ENCODE results near the gene PLCB1.

Gene PLCB1

GRCh38 chr20:8150591-8150990, 18.5 kb downstream of the PLCB1 start:
- no peak for TF ChIP-seq CTCF (IDR thresholded peaks at IDR 0.05; ENCODE audit: low read depth, low read length)
- H3K4me3 ChIP-seq (replicated peaks in 1 of 2; ENCODE audit: low read depth in 2 of 2, low read length in 2 of 2): no peak overlapping the region
- peak in 1 of 2 donors; percentile 46 for DNase-seq (ENCODE audit: low read depth in 2 of 2)

- no peak overlapping the region for H3K4me3 ChIP-seq (replicated peaks in 1 of 2; ENCODE audit: low read depth in 2 of 2, low read length in 2 of 2)
- TF ChIP-seq CTCF (IDR thresholded peaks at IDR 0.05; ENCODE audit: low read depth, low read length): no peak
- DNase-seq (ENCODE audit: low read depth in 2 of 2): peak; percentile 43 to 46
These were observed 19.3 kb downstream of the PLCB1 start for GRCh38 chr20:8151372-8151771.

- DNase-seq (ENCODE audit: low read depth in 2 of 2): peak; percentile 63 to 76
- no peak overlapping the region for H3K4me3 ChIP-seq (replicated peaks in 1 of 2; ENCODE audit: low read depth in 2 of 2, low read length in 2 of 2)
- no peak for TF ChIP-seq CTCF (IDR thresholded peaks at IDR 0.05; ENCODE audit: low read depth, low read length)
These were observed 20.1 kb downstream of the PLCB1 start for GRCh38 chr20:8152183-8152582.

- TF ChIP-seq CTCF (IDR thresholded peaks at IDR 0.05; ENCODE audit: low read depth, low read length): no peak
- no peak for DNase-seq (ENCODE audit: low read depth in 2 of 2)
These were observed 20.8 kb downstream of the PLCB1 start for GRCh38 chr20:8152847-8153246.

GRCh38 chr20:8153281-8153908, 21.3 kb downstream of the PLCB1 start:
- peak; percentile 59 to 64 for DNase-seq (ENCODE audit: low read depth in 2 of 2)
- TF ChIP-seq CTCF (IDR thresholded peaks at IDR 0.05; ENCODE audit: low read depth, low read length): no peak
- no peak overlapping the region for H3K4me3 ChIP-seq (replicated peaks in 1 of 2; ENCODE audit: low read depth in 2 of 2, low read length in 2 of 2)

More at GRCh38 chr20:8152847-8153246, 20.8 kb downstream of the PLCB1 start:
- H3K4me3 ChIP-seq (replicated peaks in 1 of 2; ENCODE audit: low read depth in 2 of 2, low read length in 2 of 2): no peak overlapping the region

- no peak for DNase-seq (ENCODE audit: low read depth in 2 of 2)
- no peak overlapping the region for H3K4me3 ChIP-seq (replicated peaks in 1 of 2; ENCODE audit: low read depth in 2 of 2, low read length in 2 of 2)
These were observed 22.6 kb downstream of the PLCB1 start for GRCh38 chr20:8154638-8155037.

More at GRCh38 chr20:8154638-8155037, 22.6 kb downstream of the PLCB1 start:
- TF ChIP-seq CTCF (IDR thresholded peaks at IDR 0.05; ENCODE audit: low read depth, low read length): no peak
